DMS79 (cell line): ENCODE results near the gene KIF3A.

ENCODE experiments used
- DNase-seq: peaks from one replicate; lab custom pipeline; 2025; lab: John Stamatoyannopoulos, UW

Gene KIF3A

DNA sequence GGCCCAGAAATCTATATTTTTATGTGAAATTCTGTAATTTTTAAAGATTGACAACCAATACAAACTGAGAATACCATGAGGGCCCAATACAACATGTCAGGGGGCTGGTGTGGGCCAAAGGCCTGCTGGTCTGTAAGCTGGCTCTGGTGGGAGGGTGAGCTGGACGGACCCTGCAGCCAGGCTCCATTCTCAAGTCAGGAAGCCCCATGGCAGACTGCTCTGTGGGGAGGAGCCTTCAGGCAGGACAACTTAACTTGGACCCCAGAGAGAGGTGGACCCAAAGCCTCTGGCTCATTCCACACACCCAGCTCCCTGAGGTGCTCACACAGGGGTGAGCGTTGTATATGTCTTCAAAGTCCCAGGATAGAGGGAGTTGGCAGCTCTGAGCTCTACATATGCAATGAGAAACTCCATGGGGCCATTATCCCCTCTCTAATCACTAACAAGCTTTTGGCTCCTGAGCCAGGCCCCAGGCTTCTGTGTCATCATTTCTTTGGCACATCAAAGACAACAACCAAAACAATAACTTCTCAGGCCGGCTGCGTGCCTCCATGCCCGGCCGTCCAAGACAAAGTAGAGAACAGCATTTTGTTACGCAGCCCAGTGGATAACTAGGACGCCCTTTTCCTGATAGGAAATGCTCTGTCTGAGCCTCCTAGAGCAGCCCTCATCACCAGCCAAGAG lies 33.3 kb upstream of the KIF3A start:
- no peak for DNase-seq

DNA sequence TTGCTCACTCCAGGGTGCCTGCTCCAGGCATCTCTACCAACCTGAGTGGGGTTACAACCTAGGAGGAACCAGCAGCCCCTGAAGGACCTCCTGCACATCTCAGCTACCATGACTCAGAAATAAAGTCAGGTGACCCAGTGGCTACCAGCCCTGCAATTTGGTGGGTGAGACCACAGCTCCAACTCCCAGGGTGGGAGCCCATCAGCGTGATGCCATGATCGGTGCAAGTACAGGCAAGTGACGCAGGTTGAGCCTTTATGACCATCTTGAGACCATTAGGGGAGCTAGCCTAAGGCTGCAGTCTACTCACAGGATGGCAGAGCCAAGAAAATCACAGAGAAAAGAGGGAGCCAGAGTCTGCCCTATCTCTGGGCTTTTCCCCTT lies 31.1 kb upstream of the KIF3A start:
- no peak for DNase-seq

DNA sequence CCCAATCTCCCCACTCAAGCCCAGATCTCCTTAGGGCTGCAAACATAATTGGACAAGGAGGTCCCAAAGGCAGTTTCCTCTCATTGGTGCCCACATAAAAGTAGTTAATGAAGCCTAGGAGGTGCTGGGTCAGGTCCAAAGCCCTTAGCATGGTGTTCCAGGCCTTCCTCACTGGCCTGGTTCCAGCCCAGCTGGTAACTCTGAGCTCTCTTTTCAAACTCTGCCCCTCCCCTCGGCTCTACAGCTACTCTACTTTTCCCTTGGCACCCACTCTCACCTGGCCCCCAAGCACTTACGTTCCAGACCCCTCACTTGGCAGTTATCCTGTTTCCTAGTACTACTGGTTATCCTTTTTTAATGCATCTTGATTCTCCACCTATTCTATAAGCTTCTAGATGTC lies 29.8 kb upstream of the KIF3A start:
- DNase-seq = peak; percentile 45

DNA sequence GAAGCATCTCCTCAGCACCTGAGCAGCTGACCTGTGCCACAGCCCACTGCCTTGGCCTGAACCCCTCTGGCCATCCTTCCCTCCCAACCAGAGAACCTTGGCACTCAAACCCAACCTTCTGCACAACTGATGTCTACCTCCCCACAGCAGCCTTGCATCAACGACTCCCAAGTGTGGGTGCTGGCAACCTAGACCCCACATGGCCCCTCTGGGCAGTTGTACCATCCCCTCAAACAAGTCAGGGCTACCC lies 29.4 kb upstream of the KIF3A start:
- no peak for DNase-seq

DNA sequence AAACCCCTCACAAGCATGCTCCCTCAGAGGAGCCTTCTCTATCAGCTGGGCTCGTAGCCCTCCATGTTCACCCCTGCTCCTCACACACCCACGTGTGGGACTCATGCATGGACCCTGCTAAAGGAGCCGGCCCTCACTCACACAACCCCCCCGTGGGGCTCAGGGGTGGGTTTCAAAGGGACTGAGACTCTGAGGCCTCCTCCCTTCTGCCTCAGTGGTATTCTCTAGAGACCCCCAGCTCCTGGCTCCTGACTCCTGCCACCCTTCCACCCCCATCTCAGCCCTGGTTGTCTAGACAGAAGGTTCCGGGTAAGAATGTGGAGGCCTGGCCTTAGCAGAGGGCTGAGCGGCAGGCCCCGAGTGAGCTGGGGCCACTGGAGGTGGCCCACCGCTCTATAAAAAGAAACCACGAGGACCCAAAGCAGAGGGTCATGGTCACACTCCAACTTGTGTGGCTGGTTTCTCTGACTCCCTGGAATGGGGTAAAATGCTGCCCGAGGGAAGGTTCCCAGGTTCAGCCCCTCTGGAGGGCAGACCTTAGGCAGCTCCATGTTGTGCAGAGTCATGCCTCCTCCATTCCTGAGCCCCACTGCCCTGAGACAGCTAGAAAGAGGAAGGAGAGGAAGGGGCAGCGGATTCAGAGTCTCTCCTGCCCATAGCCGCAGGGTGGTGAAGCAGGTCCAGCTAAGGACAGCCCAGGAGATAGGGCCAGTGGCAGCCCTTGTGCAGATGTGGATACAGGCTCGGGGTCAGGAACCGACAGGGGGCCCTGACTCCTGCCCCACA lies 28.9 kb upstream of the KIF3A start:
- no peak for DNase-seq

DNA sequence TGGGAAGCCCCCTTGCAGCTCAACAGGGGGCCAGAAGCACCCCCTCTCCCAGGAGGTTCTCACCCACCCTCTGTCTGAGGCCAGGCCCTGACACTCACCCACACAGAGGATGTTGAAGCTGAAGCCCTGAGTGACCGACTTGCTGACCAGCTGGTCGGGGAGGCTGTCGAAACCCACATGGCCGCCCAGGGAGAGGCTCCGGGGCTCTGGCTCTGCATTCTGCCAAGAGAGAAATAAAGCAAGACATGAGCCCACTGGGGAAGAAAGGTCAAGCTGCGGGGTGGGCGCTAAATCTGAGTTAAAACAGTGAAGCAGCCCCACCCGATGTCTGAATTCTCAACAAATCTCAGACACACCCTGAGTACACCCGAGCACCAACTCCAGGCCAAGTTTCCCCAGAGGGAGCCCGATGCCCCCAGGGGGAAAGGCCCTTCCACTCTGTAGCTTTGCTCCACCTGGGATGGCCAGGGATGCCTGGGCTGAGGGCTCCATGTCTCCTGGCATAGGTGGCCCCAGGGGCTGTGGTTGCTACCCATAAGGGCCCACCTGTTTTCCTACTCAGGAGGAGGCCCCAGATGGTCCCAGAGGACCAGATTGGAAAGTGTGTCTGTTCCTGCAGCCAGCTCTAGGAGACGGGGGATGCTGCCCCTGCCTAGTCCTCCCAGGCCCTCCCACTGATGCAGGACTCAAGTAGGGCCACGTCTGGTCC lies 28.1 kb upstream of the KIF3A start:
- DNase-seq = no peak

DNA sequence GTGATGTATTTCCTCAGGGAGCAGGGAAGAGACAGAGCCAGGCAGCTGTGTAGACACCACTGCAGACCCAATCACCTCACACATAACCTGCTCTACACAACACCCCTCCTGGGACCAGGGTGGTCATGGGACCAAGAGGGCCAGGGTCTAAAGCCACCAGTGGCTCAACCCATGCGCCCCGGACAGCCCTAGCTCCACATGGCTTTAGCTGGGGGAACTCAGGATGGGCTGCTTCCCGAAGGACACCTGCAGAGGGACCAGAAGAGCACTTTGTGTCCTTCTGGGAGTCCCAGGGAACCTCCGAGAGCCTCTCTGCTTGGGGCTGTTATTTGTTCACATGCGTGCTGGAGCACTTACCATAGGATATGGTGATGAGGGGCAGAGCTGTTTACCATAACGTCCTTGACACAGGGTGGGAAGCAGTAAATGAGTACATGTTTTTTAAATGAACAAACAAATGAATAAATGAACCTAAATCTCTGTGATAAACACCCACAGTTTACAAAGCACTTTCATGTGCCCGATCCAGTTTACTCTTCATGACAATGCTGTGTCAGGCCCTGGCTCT lies 27.4 kb upstream of the KIF3A start:
- DNase-seq = no peak

DNA sequence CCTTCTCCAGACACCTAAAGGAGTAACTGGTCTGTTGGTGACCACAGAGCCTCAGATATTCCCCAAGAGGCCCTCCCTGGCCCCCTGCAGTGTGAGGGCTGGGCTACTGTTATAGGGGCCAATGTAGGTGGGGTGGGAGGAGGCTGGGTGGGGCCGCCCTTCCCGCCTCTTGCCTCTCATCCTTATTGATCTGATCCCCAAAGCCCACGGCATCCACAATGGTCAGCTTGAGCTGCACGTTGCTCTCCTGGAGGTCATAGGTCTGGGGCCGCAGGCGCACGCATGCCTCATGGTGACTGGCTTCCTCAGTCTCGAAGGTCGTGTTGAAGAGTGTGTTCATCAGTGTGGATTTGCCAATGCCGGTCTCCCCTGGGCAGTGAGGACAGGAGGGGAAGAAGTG lies 26.7 kb upstream of the KIF3A start:
- no peak for DNase-seq

DNA sequence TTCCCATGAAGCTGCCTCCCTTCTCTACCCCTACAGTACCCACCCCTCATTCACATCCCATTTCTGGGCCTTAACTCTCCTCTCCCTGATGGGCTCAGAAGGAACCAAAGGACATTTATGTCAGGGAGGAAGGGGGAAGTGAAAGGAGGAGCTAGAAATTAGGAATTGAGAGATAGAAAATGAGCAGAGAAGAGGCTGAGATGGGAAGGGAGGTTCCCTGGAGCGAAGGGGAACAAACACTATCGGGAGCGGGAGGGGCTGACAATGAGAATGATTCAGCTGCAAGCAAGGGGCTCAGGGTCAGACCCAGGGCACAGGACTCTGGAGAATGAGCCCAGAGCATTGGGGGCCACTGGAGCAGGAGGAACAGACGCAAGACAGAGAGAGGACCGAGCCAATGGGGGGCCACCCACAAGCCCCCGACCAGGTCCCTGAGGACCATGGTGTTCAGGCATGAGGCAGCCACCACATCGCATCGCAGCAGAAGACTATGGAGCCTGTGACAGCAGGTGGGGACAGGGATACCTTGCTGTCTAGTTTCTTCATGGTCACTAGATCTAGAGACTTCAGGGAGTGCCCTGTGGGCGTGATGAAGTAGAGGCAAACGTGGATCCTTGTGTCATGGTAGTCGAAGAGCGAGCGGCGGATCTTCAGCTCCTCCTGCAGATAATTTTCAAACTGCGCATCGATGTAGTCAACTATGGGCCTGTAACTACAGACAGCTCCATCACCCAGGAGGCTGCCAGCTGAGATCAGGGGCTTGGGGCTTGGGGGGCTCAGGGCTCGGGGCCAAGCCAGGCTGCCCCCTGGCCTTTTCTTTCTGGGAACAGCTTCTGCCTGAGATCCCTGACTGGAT lies 26.1 kb upstream of the KIF3A start:
- no peak for DNase-seq

DNA sequence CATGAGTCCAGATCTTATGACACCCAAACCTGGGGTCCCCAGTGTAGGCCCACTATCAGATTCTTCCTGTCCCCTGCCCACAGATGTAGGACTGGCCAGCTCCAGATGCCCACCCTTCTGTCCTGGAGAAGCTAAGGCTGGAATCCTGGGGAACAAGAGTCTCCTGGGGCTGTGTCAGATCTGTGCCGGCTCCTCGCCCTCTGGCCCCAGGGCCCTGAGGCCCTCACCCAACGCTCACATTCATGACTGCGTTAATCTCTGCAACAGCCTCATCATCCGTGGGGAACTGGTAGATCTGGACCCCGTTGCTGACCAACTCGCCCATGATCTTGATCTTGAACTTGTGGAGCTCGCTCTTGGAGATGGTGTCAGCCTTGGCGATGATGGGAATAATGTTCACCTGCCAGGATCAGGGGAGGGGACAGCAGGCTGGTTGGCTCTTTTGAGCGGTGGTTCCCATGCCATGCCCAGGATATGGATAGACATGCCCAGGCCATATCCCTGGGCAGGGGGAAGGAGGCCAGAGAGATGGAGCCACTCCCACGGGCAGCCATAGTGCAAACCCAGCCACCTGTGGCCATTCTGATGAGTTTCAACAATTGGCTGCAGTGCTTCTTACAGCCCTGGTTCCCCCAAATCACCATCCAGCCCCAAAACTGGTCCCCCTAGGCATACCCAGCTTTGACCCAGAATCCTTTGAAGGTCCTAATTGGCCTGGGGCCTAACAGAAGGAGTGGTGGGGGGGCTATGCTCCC lies 25.1 kb upstream of the KIF3A start:
- no peak for DNase-seq

DNA sequence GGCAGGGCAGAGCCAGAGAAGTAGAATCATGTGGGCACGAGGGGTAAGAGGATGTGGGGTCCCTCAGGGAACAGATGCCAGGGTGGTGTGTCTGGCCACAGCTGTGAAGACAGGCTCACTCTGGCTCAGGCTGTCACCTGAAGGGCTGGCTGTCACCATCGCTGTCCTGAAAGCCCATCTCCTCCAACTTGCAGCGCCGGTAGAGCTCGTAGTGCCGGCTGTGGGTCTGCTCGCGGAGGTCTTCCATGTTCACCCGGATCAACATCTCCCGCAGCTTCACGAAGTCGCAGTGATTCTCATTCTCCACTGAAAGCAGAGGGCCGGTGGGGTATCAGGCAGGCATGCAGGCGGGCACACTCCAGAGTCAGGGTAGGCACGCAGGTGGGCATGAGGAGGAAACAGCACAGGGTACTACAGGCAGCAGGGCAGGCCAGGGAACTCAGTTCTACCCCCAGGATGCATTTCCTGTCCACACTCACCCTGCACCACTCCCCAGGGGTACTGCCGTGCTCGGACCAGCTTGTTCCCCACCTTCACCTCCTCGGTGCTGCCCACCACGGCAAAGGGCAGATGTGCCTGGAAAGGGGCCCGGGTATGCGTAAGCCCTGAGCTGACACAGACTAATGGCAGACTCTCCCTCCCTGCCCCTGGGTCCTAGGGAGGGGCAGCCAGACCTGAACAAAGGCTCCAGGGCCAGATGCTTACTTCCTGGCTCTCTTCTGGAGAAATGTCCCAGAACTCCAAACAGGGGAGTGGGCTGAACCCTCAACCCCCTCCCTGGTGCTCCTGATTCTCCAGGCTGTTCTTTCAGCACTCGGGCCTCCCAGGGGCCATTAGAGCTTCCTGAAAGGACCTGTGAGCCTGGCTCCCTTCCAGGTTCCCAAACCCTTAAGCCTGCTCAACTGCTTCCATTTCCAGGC lies 24.2 kb upstream of the KIF3A start:
- DNase-seq = no peak

DNA sequence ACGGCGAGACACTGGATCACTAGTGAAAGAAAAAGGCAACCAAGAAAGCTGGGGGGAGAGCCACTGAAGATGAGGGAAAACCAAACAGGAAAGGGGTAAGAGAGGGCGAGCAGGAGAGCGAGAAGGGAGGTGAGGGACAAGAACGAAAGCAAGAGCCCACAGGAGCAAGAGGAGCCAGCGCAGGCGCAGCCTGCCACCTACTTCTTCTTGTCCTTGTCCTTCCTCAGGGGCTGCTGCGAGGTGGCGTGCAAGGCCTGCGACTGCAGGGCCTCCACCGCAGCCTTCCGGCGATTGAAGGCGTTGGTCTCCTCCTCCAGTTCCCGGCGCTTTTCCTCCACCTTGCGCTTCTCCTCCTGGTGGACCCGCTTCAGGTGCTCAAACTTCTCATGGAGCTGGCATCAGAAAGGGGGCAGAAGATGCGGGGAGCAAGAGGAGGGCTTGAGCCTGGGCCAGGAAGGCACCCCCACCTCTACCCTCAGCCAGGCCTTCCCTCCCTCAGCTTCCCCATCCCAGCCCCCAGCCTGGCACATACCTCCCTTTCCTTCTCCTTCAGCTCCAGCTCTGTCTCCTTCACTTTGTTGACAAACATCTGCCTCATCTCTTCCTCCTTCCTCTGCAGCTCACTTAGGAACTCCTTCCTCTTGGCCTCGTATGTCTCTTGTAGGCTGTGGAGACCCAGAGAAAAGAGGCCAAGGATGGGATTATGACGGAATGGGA lies 23.4 kb upstream of the KIF3A start:
- DNase-seq = no peak

DNA sequence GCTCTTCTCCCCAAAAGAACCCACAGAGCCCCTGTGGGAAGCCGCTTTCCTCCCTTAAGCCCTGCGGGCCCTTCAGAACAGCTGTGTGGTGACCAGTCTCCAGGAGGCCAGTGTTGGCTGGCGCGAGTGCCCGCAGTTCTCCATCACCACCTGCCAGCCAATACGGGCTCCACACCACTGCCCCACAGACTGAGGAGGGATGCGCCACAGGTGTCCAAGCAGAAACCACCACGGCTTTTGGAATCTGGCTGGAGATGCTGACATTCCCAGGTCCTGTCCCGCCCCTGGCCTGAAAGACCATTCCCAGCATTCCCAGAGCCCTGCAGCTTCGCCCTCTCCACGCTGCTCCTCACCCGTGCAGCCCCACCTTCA lies 22.7 kb upstream of the KIF3A start:
- no peak for DNase-seq

DNA sequence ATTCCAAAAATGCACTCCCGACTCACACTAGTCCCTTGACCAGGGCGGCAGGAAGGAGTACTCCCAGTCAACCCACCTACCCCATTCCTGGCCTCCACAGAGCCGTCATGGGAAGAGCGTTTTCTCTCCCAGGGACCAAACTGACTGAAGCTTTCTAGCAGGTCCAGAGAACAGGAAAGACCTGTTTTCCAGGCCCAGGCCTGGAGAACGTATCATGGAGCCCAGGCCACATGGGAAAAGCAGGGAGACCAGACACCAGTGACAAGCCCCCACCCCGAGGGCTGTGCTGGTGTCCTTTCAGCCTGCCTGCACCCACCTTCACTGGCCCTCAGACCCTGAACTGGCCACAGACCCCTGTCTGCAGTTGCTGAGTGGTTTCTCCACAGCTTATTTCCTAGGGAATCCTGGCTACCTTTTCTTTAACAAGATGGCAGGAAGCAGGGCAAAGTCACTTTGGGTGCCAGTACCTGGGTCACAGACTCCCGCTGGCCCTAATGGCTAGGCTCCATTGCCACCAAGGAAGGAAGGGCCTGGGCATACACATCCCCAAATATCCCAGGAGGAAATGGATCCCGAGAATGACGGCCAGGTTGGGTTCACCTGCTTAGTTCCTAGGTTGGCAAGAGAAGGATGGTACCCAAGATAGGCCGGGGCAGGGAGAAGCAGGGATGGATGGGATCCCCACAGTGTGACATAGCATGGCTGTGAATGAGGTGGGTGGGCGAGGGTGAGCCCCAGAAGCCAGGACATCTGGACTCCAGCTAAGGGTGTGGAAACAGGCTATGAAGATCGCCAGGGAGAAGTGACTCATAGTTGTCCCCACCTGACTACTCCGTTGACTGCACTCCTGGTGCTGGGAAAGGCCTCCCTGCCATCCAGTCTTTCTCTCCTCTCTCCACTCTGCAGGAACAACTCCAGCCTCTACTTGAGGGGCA lies 22.0 kb upstream of the KIF3A start:
- no peak for DNase-seq

DNA sequence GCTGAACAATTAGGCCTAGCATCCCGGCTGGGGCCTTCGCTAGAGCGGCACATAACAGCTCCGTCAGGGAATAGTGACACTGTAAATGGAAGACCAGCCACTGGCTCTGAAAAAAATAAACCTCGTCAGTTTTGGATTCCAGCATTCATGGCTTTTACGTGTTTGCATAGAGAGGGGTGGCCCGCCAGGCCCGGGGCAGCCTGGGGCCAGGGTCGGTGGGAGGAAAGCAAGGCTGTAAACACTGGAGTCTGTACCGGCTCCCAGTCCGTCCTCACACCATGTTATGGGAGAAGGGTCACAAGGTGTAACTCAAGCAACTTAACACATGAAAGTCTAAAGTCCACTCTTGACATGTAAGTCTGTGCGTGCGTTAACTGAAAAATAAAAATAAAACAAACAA lies 21.1 kb upstream of the KIF3A start:
- no peak for DNase-seq

DNA sequence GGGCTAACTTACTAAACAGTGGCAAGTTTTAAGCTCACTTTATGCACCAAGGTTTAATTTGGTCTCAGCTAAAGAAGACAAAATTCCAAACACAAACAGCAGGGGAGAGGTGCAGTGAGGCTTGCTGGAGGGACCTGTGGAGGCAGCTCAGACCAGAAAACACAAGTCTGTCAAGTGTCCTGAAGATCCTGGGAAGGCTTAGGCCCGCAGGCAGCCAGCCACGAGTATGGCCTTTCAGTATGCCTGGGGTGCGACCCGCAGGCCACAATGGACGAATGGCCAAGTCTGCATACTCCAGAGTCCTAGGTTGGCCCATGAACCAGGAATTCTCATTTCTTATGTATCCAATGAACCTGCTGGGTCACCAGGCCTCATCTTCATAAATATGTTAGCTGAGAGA lies 19.2 kb upstream of the KIF3A start:
- DNase-seq = no peak

DNA sequence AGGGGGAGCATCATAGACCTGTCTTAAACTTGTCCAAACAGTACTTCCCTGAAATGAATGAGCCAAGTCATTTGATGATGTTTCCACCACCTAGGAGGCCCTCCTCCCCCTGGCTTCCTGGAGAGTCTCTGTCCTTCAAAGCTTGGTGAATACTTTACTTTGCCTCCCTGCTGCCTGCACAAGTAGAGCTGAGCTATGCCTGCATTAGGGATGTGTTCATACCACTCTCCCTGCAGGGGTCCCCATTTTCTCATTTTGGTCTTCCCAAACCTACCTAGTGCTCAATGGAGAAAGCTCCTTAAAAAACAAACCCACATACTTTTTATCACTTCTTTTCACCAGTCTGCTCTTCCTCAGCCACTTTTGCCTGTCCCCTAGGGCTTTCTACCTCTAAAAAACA lies 17.6 kb upstream of the KIF3A start:
- no peak for DNase-seq

DNA sequence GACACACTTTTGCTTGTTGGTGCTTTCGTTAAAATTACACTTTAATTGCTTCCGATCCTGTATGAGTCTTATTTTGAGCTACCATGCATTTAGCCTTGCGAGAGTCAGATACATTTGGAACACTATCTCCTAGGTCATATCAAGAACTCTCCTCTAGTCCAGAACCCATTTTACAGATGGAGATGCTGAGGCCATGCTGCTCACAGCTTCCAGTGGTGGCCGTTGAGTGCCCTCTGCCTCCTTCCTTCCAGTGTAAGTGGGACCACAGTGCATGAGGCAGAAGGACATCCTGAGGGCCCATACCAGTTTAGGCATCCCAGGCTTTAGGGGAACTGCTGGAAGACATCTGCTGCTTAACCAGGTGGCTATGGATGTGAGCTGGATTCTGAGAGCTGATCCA lies 16.8 kb upstream of the KIF3A start:
- no peak for DNase-seq
